Measurements from ENCODE around the gene FOCAD. TPM values are rescaled to one million over a fixed set of nuclear protein-coding genes. Genes with fewer than 3 reads are reported as not detected.

Gene FOCAD
- total RNA-seq, 1 donor, result 93.7 TPM

- H3K4me3 ChIP-seq (ENCODE audit: low read depth, low read length), result no peak overlapping the region
- TF ChIP-seq CTCF (IDR thresholded peaks at IDR 0.05; ENCODE audit: insufficient read depth, low read depth, low read length), result no peak
These were observed 120.6 kb downstream of the FOCAD start for GRCh38 chr9:20804489-20805250.

GRCh38 chr9:20805766-20806165 is 121.7 kb downstream of the FOCAD start:
- no peak for DNase-seq (ENCODE audit: low read depth)
- no peak overlapping the region for H3K4me3 ChIP-seq (ENCODE audit: low read depth, low read length)
- TF ChIP-seq CTCF (IDR thresholded peaks at IDR 0.05; ENCODE audit: insufficient read depth, low read depth, low read length), result no peak

More at GRCh38 chr9:20804489-20805250, 120.6 kb downstream of the FOCAD start:
- DNase-seq (ENCODE audit: low read depth), result peak; percentile 63

GRCh38 chr9:20808002-20808401 is 123.9 kb downstream of the FOCAD start:
- no peak overlapping the region for H3K4me3 ChIP-seq (ENCODE audit: low read depth, low read length)
- no peak for TF ChIP-seq CTCF (IDR thresholded peaks at IDR 0.05; ENCODE audit: insufficient read depth, low read depth, low read length)
- no peak for DNase-seq (ENCODE audit: low read depth)

- no peak for TF ChIP-seq CTCF (IDR thresholded peaks at IDR 0.05; ENCODE audit: insufficient read depth, low read depth, low read length)
- no peak overlapping the region for H3K4me3 ChIP-seq (ENCODE audit: low read depth, low read length)
- DNase-seq (ENCODE audit: low read depth), result peak; percentile 37
These were observed 127.8 kb downstream of the FOCAD start for GRCh38 chr9:20811872-20812271.

- no peak overlapping the region for H3K4me3 ChIP-seq (ENCODE audit: low read depth, low read length)
- no peak for TF ChIP-seq CTCF (IDR thresholded peaks at IDR 0.05; ENCODE audit: insufficient read depth, low read depth, low read length)
- DNase-seq (ENCODE audit: low read depth), result no peak
These were observed 132.1 kb downstream of the FOCAD start for GRCh38 chr9:20815923-20816703.

DNA sequence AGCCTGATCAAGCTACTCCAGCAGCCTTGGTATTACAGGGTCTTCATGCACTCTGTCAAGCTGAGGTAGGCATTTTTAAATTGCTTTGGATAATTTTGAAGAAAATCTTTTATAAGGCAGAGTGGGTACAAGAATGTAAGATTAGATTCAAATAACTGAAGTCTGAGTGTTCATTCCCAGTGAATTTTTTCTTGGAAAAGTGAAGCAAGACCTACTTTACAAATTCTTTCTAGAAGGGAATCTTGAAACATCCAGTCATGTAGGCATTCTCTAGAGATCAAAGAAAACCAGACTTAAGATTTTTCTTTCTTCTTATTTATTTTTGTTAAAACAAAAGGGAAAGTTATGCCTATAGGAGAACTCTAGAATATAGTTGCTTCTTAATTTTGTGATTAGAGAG is 139.0 kb downstream of the FOCAD start:
- no peak overlapping the region for H3K4me3 ChIP-seq (ENCODE audit: low read depth, low read length)
- TF ChIP-seq CTCF (IDR thresholded peaks at IDR 0.05; ENCODE audit: insufficient read depth, low read depth, low read length), result no peak
- DNase-seq (ENCODE audit: low read depth), result no peak
